IMR-90 (cell line): ENCODE data around the gene STAC2.

Source experiments
- MXI1 ChIP-seq: IDR thresholded peaks from 2 replicates; pipeline ENCODE4 v1.6.1; 2012; ENCODE audit warnings: low read depth, mild to moderate bottlenecking, low read length, moderate library complexity, borderline replicate concordance
- RCOR1 ChIP-seq: IDR thresholded peaks from 2 replicates; pipeline ENCODE4 v1.6.1; 2012; ENCODE audit warnings: mild to moderate bottlenecking, low read length, improper control_type of control experiment; ENCODE audit not compliant: insufficient replicate concordance
- TF ChIP-seq, protein P1 (sequence below): conservative IDR thresholded peaks from 2 replicates; pipeline ENCODE4 v1.5.1; 2012; ENCODE audit warnings: mild to moderate bottlenecking, low read depth, low read length, improper control_type of control experiment

DNA sequence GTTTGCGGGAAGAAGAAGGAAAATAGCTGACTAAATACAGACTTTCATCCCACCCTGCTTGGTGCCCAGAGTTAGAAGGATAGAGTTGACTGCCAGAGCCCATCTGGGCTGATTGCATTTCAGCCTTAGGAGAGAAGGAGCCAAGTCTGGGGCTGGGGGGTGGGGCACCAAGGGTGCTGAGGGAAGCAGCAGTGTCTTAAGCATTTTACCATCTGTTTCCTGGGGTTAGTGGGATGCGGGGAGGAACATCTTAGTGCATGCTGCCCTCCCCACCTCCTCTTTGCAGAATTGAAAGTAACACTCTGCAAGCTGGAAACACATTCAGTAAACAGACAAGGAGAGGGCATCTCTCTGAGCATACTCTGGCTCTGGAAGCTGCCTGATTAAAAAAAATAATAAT is 58.3 kb downstream of the STAC2 start:
- TF ChIP-seq, protein P1, sequence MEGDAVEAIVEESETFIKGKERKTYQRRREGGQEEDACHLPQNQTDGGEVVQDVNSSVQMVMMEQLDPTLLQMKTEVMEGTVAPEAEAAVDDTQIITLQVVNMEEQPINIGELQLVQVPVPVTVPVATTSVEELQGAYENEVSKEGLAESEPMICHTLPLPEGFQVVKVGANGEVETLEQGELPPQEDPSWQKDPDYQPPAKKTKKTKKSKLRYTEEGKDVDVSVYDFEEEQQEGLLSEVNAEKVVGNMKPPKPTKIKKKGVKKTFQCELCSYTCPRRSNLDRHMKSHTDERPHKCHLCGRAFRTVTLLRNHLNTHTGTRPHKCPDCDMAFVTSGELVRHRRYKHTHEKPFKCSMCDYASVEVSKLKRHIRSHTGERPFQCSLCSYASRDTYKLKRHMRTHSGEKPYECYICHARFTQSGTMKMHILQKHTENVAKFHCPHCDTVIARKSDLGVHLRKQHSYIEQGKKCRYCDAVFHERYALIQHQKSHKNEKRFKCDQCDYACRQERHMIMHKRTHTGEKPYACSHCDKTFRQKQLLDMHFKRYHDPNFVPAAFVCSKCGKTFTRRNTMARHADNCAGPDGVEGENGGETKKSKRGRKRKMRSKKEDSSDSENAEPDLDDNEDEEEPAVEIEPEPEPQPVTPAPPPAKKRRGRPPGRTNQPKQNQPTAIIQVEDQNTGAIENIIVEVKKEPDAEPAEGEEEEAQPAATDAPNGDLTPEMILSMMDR, result no peak
- TF ChIP-seq RCOR1, result no peak
- no peak for TF ChIP-seq MXI1
